ENCODE measurements around the gene C22orf15. TPM values are rescaled to one million over a fixed set of nuclear protein-coding genes. Genes with fewer than 3 reads are reported as not detected.

The C22orf15 gene
- total RNA-seq, 1 experiment from 2014 or later, result 2.0 TPM

GRCh38 chr22:23754980-23755636 lies 7.7 kb upstream of the C22orf15 start:
- Histone ChIP-seq H3K36me3 (ENCODE audit: insufficient read depth, low read length, poor library complexity, severe bottlenecking) (no peaks in the 10 kb centered on the region), H3K4me1 (ENCODE audit: insufficient read depth, low read length, poor library complexity, severe bottlenecking) (no peaks in the 10 kb centered on the region), H3K27me3 (replicated peaks; ENCODE audit: insufficient read depth, low read depth, low read length, poor library complexity) (no peaks in the 10 kb centered on the region), H3K27ac (ENCODE audit: low read depth, low read length, poor library complexity, severe bottlenecking) (no peak overlapping the region), H3K9me3 (ENCODE audit: low read depth, low read length, poor library complexity, severe bottlenecking) (no peaks in the 10 kb centered on the region), H3K4me3 (ENCODE audit: low read depth, low read length, poor library complexity, severe bottlenecking) (no peak overlapping the region)
- no peak for TF ChIP-seq EZH2 (IDR thresholded peaks at IDR 0.05; ENCODE audit: borderline replicate concordance, low read depth, low read length, poor library complexity, severe bottlenecking)
- TF ChIP-seq CTCF (conservative IDR thresholded peaks at IDR 0.05; ENCODE audit: low read depth, low read length), result no peak
- BruUV-seq (replicated peaks), result no TSS peak
- intact Hi-C loops (cut with micrococcal nuclease; ENCODE audit: unreplicated experiment), result no loop called here
- ChIA-PET CTCF (no interaction called here), POLR2A (ENCODE audit: low non-redundant PET) (no interaction called here)
- DNase-seq (ENCODE audit: low spot score), result no peak

- H3K36me3 ChIP-seq (ENCODE audit: insufficient read depth, low read length, poor library complexity, severe bottlenecking), result no peaks in the 10 kb centered on the region
- H3K4me3 ChIP-seq (ENCODE audit: low read depth, low read length, poor library complexity, severe bottlenecking), result no peak overlapping the region
- ChIA-PET POLR2A (ENCODE audit: low non-redundant PET) (no interaction called here), CTCF (no interaction called here)
- H3K27ac ChIP-seq (ENCODE audit: low read depth, low read length, poor library complexity, severe bottlenecking), result no peak overlapping the region
- no peaks in the 10 kb centered on the region for H3K9me3 ChIP-seq (ENCODE audit: low read depth, low read length, poor library complexity, severe bottlenecking)
- H3K27me3 ChIP-seq (replicated peaks; ENCODE audit: insufficient read depth, low read depth, low read length, poor library complexity), result no peaks in the 10 kb centered on the region
- intact Hi-C loops (cut with micrococcal nuclease; ENCODE audit: unreplicated experiment), result no loop called here
- no TSS peak for BruUV-seq (replicated peaks)
- H3K4me1 ChIP-seq (ENCODE audit: insufficient read depth, low read length, poor library complexity, severe bottlenecking), result no peaks in the 10 kb centered on the region
- DNase-seq (ENCODE audit: low spot score), result no peak
- TF ChIP-seq EZH2 (IDR thresholded peaks at IDR 0.05; ENCODE audit: borderline replicate concordance, low read depth, low read length, poor library complexity, severe bottlenecking), result no peak
These were observed 7.1 kb upstream of the C22orf15 start for GRCh38 chr22:23755711-23756110.

- Histone ChIP-seq H3K9me3 (ENCODE audit: low read depth, low read length, poor library complexity, severe bottlenecking) (no peaks in the 10 kb centered on the region), H3K27me3 (replicated peaks; ENCODE audit: insufficient read depth, low read depth, low read length, poor library complexity) (no peaks in the 10 kb centered on the region), H3K4me3 (ENCODE audit: low read depth, low read length, poor library complexity, severe bottlenecking) (no peak overlapping the region), H3K27ac (ENCODE audit: low read depth, low read length, poor library complexity, severe bottlenecking) (no peak overlapping the region), H3K36me3 (ENCODE audit: insufficient read depth, low read length, poor library complexity, severe bottlenecking) (no peaks in the 10 kb centered on the region), H3K4me1 (ENCODE audit: insufficient read depth, low read length, poor library complexity, severe bottlenecking) (no peaks in the 10 kb centered on the region)
- ChIA-PET CTCF (no interaction called here), POLR2A (ENCODE audit: low non-redundant PET) (no interaction called here)
- BruUV-seq (replicated peaks), result no TSS peak
- TF ChIP-seq CTCF (conservative IDR thresholded peaks at IDR 0.05; ENCODE audit: low read depth, low read length) (no peak), EZH2 (IDR thresholded peaks at IDR 0.05; ENCODE audit: borderline replicate concordance, low read depth, low read length, poor library complexity, severe bottlenecking) (no peak)
- no peak for DNase-seq (ENCODE audit: low spot score)
- intact Hi-C loops (cut with micrococcal nuclease; ENCODE audit: unreplicated experiment), result no loop called here
These were observed 5.9 kb upstream of the C22orf15 start for GRCh38 chr22:23756891-23757290.

- H3K36me3 ChIP-seq (ENCODE audit: insufficient read depth, low read length, poor library complexity, severe bottlenecking), result no peaks in the 10 kb centered on the region
- H3K4me3 ChIP-seq (ENCODE audit: low read depth, low read length, poor library complexity, severe bottlenecking), result no peak overlapping the region
- no peak overlapping the region for H3K27ac ChIP-seq (ENCODE audit: low read depth, low read length, poor library complexity, severe bottlenecking)
- CTCF ChIA-PET, result interaction anchor here (0.6 kb wide), 1 partner anchor 153 kb away, joined by 7 read pairs; no protein-coding TSS in a partner anchor
- no peaks in the 10 kb centered on the region for H3K9me3 ChIP-seq (ENCODE audit: low read depth, low read length, poor library complexity, severe bottlenecking)
- no peaks in the 10 kb centered on the region for H3K27me3 ChIP-seq (replicated peaks; ENCODE audit: insufficient read depth, low read depth, low read length, poor library complexity)
- intact Hi-C loops (cut with micrococcal nuclease; ENCODE audit: unreplicated experiment), result no loop called here
- DNase-seq (ENCODE audit: low spot score), result no peak
- H3K4me1 ChIP-seq (ENCODE audit: insufficient read depth, low read length, poor library complexity, severe bottlenecking), result peaks cover 22% of the 10 kb centered on the region
- TF ChIP-seq CTCF (conservative IDR thresholded peaks at IDR 0.05; ENCODE audit: low read depth, low read length) (no peak), EZH2 (IDR thresholded peaks at IDR 0.05; ENCODE audit: borderline replicate concordance, low read depth, low read length, poor library complexity, severe bottlenecking) (no peak)
- POLR2A ChIA-PET (ENCODE audit: low non-redundant PET), result interaction anchor here (0.7 kb wide), 1 partner anchor 34 kb away, joined by 5 read pairs; no protein-coding TSS in a partner anchor
- BruUV-seq (replicated peaks), result no TSS peak
These were observed 3.2 kb upstream of the C22orf15 start for GRCh38 chr22:23759566-23759965.
